Stimulated activated CD4-positive, alpha-beta T cell treated with anti-CD3 and anti-CD28 coated beads, Interleukin-15, amount 100 ng/mL, for 1 hour (primary cell): ENCODE data around the gene TMEM158.

Experiments used
- DNase-seq, 2 donors: peaks; one replicate each; pipeline ENCODE4 v3.0.0-alpha.2; 2020; ENCODE audit warnings: low read depth in 1 of 2, low spot score in 1 of 2

Gene TMEM158

DNA sequence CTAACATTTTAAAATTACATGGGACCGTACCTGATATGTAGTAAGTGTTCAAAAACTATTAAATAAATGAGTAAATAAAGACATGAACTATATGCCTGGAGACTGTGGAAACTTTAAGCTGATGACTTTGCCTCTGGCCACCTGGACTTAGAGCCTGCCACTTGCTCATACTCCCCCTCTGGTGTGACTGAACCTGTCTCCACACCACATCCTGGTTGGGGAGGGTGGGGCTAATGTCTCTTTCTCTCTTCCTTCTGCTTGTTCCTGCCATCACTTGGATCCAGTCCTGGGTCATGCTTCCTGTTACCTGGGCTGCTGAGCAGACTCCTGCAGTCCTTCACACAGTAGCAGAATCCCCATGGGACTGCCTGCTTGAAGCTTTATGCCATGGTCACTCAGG, 8.2 kb upstream of the TMEM158 start:
- no peak for DNase-seq

DNA sequence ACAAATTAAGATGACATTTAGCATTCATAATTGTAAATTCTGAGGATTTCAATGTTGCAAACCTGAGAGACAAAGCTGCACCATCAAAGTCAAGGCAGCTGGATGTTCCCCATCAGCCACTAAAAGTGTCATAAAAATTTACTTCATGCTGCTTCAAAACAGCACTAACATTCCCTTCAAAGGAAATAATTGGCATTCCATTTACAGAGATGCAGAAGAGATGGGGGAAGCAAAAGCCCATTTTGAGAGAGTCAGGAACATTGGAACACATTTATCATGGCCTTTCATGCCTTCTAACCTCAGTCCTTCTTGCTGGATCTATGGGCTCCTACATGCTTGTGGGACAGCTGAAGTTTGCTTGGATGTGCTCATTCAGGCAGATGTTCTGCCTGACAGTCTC, 6.4 kb upstream of the TMEM158 start:
- DNase-seq: no peak

DNA sequence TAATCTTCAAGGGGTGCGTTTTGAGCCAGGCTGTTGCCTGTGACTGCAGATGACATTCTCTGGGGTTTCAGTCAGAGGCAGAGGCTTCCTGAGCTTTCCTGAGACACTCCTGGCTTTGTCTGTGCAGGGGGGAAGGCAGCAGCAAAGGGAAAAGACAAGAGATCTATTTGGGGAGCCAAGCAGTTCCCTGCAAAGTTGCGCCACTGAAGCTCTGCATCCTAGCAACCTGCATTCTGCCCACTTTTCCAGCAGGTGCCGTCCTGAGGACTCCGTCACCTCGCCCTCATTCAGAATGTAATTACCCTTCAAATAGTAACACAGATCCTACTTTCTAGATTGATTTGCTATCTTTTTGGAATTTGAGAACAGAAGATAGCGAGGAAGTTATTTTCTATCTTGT, 1.9 kb upstream of the TMEM158 start:
- DNase-seq: no peak

DNA sequence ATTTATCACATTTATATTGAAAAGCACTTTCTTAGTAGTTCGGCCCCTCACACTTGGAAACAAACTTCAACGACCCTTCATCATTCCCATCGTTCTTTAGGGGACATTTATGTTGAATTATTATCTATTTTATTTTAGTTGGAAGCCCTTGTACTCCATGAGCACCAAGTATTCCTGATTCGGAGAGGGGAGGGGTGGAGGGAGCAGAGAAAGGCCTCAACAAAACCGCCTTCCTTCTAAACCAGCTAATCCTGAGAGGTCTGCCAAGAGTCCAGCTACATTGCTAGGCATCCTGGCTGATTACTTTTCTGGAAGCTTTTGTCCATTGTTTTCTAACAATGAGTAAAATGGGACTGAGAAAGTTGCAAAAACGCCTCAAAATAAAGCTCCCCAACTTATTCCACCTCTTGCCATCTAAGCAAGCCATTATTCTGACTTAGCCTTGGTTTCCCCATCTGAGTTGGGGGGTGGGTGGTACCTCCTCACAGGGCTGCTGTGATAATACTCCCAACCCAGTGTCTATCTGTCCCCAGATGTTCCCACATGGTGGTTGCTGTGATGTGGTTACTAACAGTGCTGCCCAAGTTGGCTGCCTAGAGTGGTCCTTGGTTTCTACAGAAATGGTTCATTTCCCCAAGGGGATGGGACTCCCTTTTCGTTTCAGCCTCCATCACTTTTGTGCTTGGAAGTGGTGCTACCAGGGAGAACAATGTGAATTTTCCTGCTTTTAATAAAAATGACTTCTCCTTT, 1.2 kb upstream of the TMEM158 start:
- DNase-seq: no peak

DNA sequence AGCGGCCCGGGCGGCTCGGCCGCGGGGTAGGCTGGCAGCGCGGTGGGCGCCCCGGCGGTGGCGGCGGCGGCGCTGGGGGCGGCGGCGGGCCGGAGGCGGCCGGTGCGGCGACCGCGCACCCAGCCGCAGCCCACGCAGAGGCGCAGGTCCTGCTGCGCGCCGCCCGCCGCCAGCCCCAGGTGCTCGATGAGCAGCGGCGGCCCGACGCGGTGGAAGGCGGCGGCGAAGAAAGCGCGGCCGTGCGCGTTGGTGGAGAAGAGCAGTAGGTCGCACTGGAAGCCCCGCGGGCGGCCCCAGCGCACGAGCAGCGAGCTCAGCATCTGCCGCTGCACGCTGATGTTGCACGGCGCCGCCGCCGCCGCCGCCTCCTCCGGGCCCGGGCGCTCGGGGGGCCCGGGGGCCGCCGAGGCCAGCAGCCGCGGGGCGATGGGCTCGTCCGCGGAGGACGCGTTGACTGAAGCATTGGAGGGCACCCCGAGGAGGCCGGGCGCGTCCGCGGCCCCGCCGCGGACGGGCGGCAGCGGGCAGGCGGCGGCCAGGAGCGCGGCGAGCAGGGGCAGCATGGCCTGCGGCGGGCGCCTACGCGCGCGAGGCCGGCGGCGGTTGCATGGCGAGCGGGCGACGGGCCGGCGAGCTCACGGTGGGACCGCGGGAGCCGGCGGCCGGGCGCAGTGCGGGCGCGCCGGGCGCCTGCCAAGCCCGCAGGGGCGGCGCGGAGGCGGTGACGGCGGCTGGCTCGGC, 452 bp downstream of the TMEM158 start:
- DNase-seq: peak in 1 of 2 donors; percentile 32

DNA sequence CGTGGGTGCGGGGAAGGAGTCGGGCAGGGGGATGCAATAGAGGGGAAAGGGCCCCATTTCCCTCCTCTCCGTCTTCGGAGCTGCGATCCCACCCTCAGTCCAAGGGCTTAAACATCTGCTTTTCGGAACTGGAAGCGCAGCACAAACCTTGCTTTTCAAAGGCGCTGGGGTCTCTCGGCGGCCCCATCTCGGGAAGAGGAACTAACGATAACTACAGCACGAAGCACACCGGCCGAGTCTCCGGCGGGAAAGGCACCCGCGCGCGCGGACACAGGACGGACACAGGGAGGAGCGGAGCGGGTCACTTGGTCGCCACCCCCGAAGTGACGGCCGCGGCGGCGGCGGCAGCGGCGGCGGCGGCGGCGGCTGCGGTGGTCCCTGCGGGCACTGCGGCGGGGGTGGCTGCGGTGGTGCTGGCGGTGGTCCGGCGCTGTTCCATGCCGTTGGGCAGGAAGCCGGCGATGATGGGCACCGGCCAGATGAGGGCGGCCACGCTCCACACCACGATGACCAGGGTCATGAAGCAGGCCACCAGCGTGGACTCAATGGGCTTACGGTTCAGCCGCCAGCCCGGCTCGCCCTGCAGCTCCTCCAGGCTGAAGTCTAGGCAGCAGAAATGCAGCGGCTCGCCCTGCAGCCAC, 1.1 kb downstream of the TMEM158 start:
- DNase-seq: no peak

DNA sequence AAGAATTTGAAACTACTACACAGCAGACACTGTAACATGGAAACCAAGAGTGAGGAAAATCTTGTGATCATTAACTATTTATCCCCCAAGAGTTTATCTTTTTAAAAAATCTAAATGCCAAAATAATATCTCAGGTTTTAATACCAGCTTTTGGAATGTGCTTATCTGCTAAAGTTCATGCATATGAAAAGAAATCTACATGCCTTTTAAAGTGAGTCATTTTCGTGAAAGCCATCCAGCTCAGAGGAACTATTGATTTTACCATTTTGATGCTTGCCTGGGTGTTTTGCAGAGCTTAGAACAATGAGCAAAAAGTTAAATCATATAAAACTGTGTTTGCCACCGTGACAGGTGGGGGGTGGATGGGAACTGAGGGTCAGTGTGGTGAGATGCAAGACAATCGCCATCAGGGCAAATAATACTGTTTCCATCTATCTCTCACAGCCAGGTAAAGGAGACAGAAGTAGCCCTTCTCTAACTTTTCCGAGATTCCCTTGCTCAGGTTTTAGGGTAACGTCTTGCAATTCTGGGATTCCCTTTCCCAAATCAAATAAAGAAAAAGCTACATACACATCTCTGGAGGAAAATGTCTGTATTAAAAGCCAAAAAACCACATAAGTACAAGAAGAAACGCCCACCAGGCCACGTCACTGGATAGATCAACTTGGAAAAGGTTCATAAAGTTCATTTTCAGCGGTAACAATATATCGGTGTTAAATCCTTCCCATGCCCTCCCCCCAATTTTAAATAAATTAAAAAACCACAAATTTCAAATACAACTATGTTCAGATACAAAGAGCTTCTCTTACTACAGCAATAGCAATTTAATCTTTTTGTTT, 2.0 kb downstream of the TMEM158 start:
- DNase-seq: no peak

DNA sequence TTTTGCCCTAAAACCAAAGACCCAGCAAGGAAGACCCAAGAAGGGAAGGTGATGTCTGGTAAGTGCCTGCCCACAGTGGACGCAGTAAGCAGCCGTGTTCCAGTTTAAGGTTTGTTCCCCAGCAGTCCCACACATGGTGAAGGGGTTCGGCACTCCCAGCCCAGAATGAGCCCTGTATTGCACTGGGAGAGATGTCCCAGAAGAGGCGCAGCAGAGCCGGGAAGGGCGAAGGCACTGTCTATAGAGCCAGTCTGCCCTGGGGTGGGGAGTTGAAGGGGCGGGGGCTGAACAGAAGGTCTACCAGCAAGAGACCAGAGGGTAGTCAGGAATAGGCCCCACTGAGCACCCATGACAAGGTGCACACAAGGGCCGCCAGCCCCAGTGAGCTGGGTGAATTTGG, 6.4 kb downstream of the TMEM158 start:
- DNase-seq: no peak

DNA sequence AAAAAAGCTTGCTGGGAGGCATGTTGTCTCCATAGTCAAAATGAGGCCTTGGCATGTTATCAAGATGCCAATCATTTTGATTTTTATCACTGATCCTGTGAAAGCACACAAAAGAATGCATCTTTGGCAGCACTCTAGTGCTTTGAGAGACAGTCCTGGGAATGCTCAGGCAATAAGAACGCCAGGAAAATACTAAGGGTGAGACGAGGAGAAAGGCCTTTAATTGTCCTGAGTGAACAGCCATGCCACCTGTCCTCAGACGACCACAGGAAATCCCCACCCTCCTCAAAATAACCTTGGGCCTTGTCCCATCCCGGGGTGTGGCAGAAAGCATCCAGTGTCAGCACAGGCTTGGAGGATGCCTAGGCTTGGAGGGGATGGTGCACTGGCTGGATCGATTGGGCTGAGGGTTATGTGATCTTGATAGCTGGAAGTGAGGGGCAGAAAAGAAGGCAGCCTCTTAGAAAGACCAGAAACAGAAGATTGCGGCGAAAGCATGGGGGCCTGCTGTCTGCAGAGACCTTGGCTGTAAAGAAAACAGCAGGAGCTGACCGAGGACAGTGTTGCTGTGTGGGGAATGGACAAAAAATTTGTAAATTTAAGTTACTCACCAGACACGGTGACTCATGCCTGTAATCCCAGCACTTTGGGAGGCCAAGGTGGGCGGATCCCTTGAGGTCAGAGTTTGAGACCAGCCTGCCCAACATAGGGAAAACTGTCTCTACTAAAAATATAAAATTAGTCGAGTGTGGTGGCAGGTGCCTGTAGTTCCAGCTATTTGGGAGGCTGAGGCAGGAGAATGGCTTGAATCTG, 7.3 kb downstream of the TMEM158 start:
- DNase-seq: no peak

DNA sequence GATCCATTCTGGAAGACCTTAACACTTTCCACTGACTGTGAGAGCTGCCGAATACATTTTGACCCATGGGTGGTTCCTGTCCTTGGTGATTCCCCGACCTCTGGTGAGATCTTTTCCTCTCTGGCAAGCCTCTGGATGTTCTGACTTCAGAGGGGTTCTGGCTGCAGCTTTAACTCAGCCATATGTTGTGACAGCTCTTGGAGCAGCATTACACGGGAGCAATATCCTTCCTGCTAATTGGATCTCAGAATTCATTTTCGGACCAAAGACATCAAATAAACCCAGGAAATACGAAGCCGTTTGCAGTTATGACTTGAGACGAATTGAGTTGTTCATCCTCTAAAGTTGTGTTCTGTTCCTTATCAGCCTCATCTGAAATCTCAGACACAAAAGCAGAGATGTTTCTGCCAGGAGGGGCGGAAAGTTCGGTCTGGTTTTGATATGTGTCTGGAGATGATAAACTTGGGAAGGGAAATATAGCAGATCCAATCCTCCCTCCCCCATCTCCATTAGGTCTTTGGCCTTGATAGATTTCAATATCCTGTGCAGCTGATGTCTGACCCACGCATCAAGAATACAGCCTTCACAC, 10.0 kb downstream of the TMEM158 start:
- DNase-seq: no peak

DNA sequence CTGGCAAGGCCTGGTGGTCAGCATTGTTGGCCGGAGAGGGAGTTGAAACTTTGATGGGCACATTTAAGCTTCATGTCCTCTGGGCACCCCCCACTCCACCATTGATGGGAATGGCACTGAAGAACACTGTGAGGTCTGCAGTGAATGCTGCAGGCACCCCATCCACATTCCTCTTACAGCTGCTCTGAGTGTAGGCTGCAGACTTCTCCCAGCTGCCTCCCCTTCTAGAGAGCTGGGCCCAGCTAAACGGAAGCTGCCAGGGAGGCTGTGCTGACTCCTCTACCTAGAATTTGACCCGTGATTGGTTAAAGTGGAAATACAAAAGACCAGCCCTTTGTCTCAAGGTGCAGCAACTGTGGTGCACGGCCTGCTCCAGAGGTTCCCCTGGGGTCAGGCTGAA, 10.6 kb downstream of the TMEM158 start:
- DNase-seq: no peak

DNA sequence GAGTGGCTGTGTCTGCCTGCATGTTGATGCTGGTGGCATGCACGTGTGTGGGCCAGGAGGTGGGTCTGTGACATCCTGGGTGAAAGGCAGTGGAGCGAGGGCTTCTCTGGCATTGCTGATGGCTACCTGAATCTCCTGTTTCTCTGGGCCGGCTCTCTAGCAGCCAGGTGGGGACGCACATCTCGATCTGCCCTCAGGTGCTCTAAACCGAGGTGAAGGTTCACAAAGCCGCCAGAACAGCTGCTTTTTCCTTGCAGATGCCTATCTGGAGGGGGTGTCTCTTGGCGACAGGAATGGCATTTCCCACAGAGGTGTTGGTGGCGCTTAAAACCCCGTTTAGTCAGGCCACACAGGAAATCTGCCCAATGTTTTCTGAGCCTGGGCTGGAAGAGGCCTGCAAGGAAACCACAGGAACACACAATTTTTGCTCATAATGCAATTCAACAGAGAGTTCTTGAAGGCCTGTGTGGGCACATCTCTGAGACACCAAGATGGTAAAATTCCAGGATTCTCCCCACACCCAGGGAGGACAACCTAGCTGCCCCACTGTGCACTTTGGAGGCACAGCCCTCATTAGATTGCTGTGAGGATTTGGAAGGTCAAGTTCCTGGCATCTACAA, 11.9 kb downstream of the TMEM158 start:
- no peak for DNase-seq

DNA sequence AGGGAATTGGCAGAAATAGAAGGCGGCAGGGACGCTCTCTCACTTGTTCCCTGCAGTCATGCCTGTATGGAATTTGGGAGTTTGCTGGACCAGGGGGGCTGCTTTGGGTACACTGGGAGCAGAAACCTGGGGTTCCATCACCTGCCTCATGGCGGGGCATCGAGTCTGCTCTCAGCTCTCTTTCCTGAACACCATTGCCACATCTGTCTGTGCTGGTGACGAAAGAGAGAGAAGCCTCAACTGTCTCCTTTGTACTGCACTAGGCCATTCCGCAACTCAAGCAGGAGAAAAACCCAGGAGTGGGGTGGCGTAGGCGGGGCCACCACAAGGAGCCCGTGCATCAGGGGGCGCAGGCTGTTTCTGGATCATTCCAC, 14.0 kb downstream of the TMEM158 start:
- DNase-seq: no peak

DNA sequence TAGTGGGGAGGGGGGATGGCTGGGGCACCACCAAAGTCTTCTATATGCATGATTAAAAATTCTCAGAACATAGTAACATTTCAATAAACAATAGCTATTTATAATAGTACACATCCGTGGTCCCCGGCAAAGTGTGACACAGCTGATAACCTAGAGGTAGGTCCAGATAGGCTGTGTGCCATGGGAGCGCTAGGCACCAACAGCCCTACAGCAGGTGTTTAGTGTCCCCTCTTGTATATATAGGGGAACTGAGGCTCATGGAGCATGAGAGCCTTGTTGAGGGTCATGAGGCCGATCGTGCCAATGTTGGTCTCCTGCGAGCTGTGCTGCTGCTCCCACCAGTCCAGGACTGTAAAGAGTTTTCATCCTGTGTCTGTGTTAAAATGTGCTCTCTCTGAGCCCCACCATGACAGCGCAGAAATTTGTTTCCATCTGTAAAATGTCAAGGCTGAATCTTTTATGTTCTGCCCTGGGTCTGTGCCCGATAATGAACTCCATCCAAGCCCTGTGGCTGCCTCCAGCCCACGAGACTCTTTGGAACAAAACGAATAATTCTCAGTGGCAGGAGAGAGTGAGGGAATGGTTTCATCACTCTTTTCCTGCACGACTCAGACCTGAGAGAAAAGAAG, 14.5 kb downstream of the TMEM158 start:
- no peak for DNase-seq

DNA sequence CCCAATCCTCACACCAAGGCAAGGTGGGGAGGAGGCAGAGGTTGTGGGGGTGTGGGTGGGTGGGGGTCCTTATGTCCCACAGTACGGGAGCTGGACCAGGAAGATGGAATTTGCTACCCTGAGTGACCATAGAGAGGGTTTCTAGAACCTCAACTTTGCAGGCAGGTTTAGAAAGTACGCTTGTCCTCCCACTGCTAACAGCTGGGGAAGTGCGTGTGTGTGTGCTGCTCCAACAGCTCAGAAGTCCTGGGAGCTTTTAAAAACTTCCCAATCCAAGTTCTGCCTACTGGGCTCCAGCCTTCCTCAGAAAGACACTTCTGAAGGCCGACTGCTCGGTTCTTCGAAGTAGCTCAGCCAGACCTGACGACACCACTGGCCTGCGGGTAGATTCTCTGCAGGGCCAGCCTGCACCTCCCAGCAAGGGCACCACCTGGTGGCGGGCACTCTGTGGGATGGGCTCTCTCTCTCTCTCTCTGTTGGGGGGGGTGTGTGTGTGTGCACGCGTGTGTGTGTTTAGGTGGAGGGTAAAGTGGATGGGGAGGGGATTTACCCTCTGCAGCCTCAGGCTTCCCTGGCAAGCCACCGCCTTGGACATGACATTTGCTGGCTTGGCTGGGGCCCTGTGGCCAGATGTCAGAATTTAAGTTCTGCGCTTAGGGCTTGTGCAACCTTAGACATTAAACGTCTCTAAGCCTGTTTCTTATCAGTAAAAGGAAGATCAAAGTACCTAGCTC, 15.6 kb downstream of the TMEM158 start:
- DNase-seq: peak; percentile 61 to 74

DNA sequence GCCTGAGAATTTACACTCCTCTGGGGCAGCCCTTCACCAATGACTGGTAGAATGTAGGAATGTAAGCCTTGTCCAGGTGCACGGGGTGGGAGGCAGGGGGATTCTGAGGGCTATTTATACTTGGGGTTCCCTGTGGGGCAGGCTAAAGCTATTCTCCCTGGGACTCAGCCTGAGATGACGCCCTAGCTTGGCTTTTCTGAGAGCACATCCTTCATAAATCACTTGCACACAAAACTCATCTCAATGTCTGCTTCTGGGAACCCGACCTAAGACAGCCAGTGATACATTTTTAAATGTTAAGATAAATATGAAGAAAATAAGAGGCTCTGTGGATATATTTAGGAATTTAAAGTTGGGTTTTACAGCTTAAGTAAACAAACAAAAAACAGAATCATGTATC, 16.6 kb downstream of the TMEM158 start:
- no peak for DNase-seq

DNA sequence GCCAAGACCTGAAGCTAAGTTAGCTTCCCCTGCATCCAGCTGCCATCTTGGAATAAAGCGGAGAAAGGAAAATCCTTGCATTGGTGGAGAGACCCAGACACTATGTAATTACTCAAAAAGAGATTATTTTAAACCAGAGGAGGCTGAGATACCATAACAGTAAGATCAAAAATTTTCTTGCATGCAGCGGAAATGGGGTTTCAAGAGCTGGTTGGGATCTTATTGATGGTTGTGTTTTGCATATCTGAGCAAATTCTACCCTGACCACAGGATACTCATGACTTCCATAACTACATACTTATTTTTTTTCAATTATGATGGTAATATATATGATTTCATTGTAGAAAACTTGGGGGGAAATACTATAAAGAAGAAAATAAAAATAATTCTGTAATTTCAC, 17.5 kb downstream of the TMEM158 start:
- DNase-seq: no peak

DNA sequence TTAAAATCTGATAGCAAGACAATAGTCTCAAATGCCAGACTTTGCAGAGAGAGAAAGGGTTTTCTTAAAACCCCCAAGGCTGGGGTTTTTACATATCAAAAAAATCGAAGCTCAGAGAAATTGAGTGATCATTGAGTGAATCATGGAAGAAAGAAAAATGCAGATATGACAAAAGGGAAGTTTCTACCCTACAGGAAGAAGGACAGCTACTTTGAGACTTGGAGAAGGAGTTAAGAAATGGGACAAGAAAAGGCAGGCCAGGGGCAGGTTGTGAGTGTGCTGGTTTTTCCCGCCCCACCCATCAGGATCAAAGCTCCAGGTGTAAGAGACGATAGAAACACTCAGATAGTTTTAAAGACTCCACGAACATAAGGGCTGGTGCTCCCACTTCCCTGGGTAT, 18.6 kb downstream of the TMEM158 start:
- DNase-seq: no peak

DNA sequence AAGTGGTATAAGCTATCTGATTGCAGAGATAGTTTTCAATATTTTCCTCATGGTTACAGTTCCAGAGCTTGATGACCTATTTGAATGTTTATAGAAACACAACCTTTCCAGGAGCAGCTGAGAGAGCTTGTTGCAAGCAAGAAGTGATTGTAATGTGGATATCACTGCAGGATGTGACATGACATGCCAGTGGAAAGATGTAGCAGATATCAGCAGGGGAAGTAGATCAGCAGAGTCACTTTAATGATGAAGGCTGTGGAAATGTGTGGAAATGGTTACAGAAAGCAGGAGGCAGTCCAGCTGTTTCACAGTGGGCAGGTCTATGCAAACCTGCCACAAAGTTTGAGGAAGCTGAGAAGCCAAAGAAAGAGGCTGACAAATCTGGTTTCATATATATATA, 21.0 kb downstream of the TMEM158 start:
- no peak for DNase-seq
